GM12873 (cell line): ENCODE measurements around the gene CLCN6.

ENCODE experiments used
- TF ChIP-seq, protein P1 (sequence below): IDR thresholded peaks from 2 replicates; pipeline ENCODE4 v1.5.1; 2012; ENCODE audit warnings: low read depth, mild to moderate bottlenecking, moderate library complexity, low read length, control low read depth; ENCODE audit not compliant: insufficient read depth; ENCODE audit errors: missing control alignments

CLCN6 gene

GRCh38 chr1:11888206-11888876, 82.3 kb downstream of the CLCN6 start:
- TF ChIP-seq, protein P1, sequence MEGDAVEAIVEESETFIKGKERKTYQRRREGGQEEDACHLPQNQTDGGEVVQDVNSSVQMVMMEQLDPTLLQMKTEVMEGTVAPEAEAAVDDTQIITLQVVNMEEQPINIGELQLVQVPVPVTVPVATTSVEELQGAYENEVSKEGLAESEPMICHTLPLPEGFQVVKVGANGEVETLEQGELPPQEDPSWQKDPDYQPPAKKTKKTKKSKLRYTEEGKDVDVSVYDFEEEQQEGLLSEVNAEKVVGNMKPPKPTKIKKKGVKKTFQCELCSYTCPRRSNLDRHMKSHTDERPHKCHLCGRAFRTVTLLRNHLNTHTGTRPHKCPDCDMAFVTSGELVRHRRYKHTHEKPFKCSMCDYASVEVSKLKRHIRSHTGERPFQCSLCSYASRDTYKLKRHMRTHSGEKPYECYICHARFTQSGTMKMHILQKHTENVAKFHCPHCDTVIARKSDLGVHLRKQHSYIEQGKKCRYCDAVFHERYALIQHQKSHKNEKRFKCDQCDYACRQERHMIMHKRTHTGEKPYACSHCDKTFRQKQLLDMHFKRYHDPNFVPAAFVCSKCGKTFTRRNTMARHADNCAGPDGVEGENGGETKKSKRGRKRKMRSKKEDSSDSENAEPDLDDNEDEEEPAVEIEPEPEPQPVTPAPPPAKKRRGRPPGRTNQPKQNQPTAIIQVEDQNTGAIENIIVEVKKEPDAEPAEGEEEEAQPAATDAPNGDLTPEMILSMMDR: no peak

DNA sequence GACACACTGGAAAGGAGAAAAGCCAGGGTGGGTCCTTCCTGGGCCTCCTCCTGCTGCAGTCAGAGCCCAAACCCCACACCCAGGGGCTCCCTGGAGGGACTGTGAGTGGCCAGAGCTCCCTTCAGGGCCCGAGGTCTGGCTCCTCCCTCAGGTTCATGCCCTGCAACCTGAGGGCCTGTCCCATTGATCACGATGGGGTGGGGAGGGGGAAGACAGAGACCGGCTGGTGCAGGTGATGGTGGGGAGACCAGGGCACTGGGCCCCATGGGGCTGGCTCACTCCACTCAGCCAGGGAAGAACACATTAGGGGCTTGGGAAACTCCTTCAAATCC, 82.9 kb downstream of the CLCN6 start:
- TF ChIP-seq, protein P1: no peak

- TF ChIP-seq, protein P1: no peak
These were observed 85.6 kb downstream of the CLCN6 start for GRCh38 chr1:11891433-11892186.
